GM12872 (cell line): Measurements from ENCODE around the gene SNX19.
A peak's percentile ranks its signal among the peaks of the same experiment; 100 is the strongest.

Source experiments
- CTCF ChIP-seq: IDR thresholded peaks from 3 replicates; pipeline ENCODE4 v1.5.1; 2011; ENCODE audit warnings: low read depth, mild to moderate bottlenecking, low read length, moderate library complexity; ENCODE audit not compliant: insufficient read depth

The SNX19 gene

DNA sequence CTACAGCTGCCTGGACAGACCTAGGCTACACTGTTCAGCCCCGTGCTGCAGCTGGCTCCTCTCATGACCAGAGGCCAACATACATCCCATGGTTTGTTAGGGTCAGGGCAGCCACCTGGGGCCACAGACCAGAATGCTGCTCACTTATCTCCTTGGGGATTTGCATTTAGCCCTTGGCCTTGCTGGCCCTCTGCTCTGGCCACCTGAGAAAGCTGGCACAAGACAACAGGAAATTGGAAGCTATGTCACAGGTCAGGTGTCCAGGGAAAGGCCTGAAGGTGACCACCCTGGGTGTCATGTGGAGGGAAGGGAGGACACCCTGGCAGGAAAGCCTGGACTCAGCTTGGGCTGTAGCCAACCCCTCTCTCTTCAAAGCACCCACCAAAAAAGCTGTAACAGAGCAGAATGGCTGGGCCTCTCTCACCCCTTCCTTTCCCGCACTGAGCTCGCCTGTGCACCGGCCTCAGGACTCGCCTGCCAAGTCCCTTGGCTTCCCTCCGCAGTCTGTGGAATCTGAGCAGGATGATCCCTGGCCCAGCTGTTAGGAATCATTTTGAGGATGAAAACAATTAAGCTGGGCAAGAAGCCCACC, 86.3 kb downstream of the SNX19 start:
- no peak for TF ChIP-seq CTCF

GRCh38 chr11:130828741-130829140, 87.5 kb downstream of the SNX19 start:
- TF ChIP-seq CTCF, result no peak

DNA sequence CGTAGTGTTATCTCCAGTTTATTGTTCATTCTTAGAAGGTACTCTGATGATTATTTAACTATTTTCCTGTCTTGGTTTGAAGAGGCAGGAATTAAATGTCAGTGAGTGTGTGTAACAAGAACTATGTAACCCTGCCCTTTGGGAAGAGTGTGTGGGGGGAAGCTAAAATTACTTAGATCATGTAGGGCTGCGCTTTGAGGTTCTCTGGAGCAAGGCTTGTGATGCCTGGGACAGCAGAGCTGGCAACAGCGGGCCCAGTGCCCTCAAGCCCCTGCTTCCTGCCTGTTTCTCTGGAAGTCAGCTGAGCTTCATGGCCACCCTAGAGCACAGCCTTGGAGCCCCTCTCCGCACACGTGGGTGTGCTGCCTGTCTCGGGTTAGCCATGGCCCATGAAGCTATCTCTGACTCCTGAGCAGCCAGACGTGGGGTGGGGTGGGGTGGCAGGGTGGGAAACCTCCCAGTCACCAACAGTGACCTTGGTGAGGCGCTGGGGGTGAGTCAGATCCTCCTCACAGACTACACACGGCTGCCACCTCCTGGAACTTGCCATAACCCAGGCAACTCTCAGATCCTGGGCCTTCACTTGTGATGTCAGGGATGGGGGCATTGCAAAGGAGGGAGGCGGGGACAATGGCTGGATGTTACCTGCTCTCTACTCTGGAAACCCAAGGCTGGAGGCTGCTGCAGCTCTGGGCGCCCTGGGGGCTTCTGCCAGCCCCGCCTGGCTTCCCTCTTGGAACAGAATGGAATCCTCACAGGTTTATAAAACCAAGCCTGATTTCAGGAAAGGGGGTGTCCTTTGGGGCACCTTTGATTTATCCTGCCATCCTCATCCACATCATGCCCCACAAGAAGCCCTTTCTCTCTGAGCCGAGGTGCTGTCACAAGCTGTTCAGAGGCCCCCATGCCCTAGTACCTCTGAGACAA, 88.6 kb downstream of the SNX19 start:
- peak; percentile 33; the same call in 1 of the 3 replicates for TF ChIP-seq CTCF

- TF ChIP-seq CTCF, result no peak
Measured at GRCh38 chr11:130826572-130826971, 89.7 kb downstream of the SNX19 start.

DNA sequence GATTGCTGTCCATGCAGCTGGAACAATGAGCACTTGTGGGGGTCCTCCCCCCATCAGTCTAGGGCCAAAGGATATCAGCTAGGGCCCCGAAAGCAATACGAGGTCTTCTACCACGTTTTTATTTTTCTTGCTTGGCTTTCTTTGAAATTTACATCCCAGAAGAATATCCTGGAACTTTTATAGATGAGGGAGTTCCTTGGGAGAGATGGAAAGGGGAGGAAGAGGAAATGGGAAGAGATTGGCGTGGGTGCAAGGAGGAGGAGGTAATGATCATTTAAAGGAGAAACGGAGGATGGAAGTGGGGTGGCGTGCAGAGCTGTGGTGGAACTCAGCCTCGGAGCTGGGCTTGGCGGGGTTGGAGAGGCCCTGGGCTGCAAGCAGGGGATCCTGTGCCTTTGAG, 90.3 kb downstream of the SNX19 start:
- TF ChIP-seq CTCF, result no peak

DNA sequence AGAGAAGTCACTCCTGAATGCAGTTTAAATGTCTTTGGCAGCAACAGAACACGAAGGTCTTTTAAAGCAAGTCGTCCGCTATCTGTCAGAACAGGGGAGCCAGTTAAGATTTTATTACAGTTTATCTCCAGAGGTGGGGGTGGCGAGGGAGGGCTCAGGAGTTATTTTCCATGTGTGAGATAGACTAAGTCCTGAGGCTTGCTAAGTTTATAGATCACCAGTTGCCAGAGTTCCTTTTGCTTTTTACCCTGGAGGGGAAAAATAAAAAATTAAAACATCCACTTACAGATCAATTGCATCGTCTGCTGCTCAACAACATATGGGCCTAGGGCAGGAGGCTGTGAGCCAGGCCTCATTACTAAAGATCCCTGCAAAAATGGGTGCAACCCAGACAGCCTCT, 90.7 kb downstream of the SNX19 start:
- TF ChIP-seq CTCF, result no peak
